ENCODE measurements around the gene PHYHIPL. TPM values are rescaled to one million over a fixed set of nuclear protein-coding genes. Genes with fewer than 3 reads are reported as not detected.

Gene PHYHIPL
- total and polyA plus RNA-seq, 2 donors (not counting 1 experiment from before 2014, with no cell fraction given), result 0.02 TPM; not detected in 1

GRCh38 chr10:59244871-59245270 lies 68.4 kb downstream of the PHYHIPL start:
- Histone ChIP-seq H3K79me2 (ENCODE audit: control insufficient read depth, insufficient read depth, low read length) (no peaks in the 10 kb centered on the region), H3K4me3 (replicated peaks in 1 of 4; ENCODE audit: control extremely low read depth in 1 of 4, insufficient read depth in 1 of 4, low read depth in 3 of 4, low read length in 4 of 4) (no peak overlapping the region), H2AFZ (ENCODE audit: low read length) (no peak overlapping the region), H3K4me1 (ENCODE audit: control insufficient read depth, extremely low read depth, insufficient read depth, low read length) (no peaks in the 10 kb centered on the region), H3K27ac (ENCODE audit: insufficient read depth, low read length) (no peak overlapping the region), H3K36me3 (ENCODE audit: control insufficient read depth, insufficient read depth, low read length) (no peaks in the 10 kb centered on the region), H3K9me3 (ENCODE audit: control insufficient read depth, insufficient read depth, low read depth, low read length) (no peaks in the 10 kb centered on the region), H4K20me1 (ENCODE audit: control insufficient read depth, extremely low read depth, insufficient read depth, low read length) (no peaks in the 10 kb centered on the region), H3K4me2 (ENCODE audit: extremely low read depth, insufficient read depth, low read length) (no peak overlapping the region), H3K27me3 (ENCODE audit: control insufficient read depth, insufficient read depth, low read length) (no peaks in the 10 kb centered on the region), H3K9ac (ENCODE audit: insufficient read depth, low read length) (no peak overlapping the region)
- peak in 1 of 2 donors; percentile 6 for DNase-seq (ENCODE audit: low read depth in 2 of 2)
- no peak for TF ChIP-seq EZH2 (IDR thresholded peaks at IDR 0.05; ENCODE audit: low read length, missing control alignments)
- no peak for TF ChIP-seq CTCF (conservative IDR thresholded peaks at IDR 0.05 in 1 of 2, IDR thresholded peaks at IDR 0.05 in 1 of 2; ENCODE audit: low read depth in 1 of 2, low read length in 2 of 2)

GRCh38 chr10:59245686-59246085 lies 69.2 kb downstream of the PHYHIPL start:
- no peak for TF ChIP-seq CTCF (conservative IDR thresholded peaks at IDR 0.05 in 1 of 2, IDR thresholded peaks at IDR 0.05 in 1 of 2; ENCODE audit: low read depth in 1 of 2, low read length in 2 of 2)
- TF ChIP-seq EZH2 (IDR thresholded peaks at IDR 0.05; ENCODE audit: low read length, missing control alignments), result no peak
- H3K4me1 ChIP-seq (ENCODE audit: control insufficient read depth, extremely low read depth, insufficient read depth, low read length), result no peaks in the 10 kb centered on the region
- DNase-seq (ENCODE audit: low read depth in 2 of 2), result no peak
- no peaks in the 10 kb centered on the region for H3K79me2 ChIP-seq (ENCODE audit: control insufficient read depth, insufficient read depth, low read length)
- no peaks in the 10 kb centered on the region for H3K36me3 ChIP-seq (ENCODE audit: control insufficient read depth, insufficient read depth, low read length)
- no peaks in the 10 kb centered on the region for H3K9me3 ChIP-seq (ENCODE audit: control insufficient read depth, insufficient read depth, low read depth, low read length)
- H2AFZ ChIP-seq (ENCODE audit: low read length), result no peak overlapping the region
- no peak overlapping the region for H3K4me2 ChIP-seq (ENCODE audit: extremely low read depth, insufficient read depth, low read length)
- no peak overlapping the region for H3K27ac ChIP-seq (ENCODE audit: insufficient read depth, low read length)
- no peaks in the 10 kb centered on the region for H3K27me3 ChIP-seq (ENCODE audit: control insufficient read depth, insufficient read depth, low read length)
- no peak overlapping the region for H3K4me3 ChIP-seq (replicated peaks in 1 of 4; ENCODE audit: control extremely low read depth in 1 of 4, insufficient read depth in 1 of 4, low read depth in 3 of 4, low read length in 4 of 4)
- H3K9ac ChIP-seq (ENCODE audit: insufficient read depth, low read length), result no peak overlapping the region
- no peaks in the 10 kb centered on the region for H4K20me1 ChIP-seq (ENCODE audit: control insufficient read depth, extremely low read depth, insufficient read depth, low read length)

- Histone ChIP-seq H4K20me1 (ENCODE audit: control insufficient read depth, extremely low read depth, insufficient read depth, low read length) (no peaks in the 10 kb centered on the region), H3K9me3 (ENCODE audit: control insufficient read depth, insufficient read depth, low read depth, low read length) (no peaks in the 10 kb centered on the region), H3K79me2 (ENCODE audit: control insufficient read depth, insufficient read depth, low read length) (no peaks in the 10 kb centered on the region), H3K4me3 (replicated peaks in 1 of 4; ENCODE audit: control extremely low read depth in 1 of 4, insufficient read depth in 1 of 4, low read depth in 3 of 4, low read length in 4 of 4) (no peak overlapping the region), H2AFZ (ENCODE audit: low read length) (no peak overlapping the region), H3K9ac (ENCODE audit: insufficient read depth, low read length) (no peak overlapping the region), H3K4me1 (ENCODE audit: control insufficient read depth, extremely low read depth, insufficient read depth, low read length) (no peaks in the 10 kb centered on the region), H3K27me3 (ENCODE audit: control insufficient read depth, insufficient read depth, low read length) (no peaks in the 10 kb centered on the region), H3K27ac (ENCODE audit: insufficient read depth, low read length) (no peak overlapping the region), H3K36me3 (ENCODE audit: control insufficient read depth, insufficient read depth, low read length) (no peaks in the 10 kb centered on the region), H3K4me2 (ENCODE audit: extremely low read depth, insufficient read depth, low read length) (no peak overlapping the region)
- DNase-seq (ENCODE audit: low read depth in 2 of 2), result no peak
- TF ChIP-seq CTCF (conservative IDR thresholded peaks at IDR 0.05 in 1 of 2, IDR thresholded peaks at IDR 0.05 in 1 of 2; ENCODE audit: low read depth in 1 of 2, low read length in 2 of 2) (no peak), EZH2 (IDR thresholded peaks at IDR 0.05; ENCODE audit: low read length, missing control alignments) (no peak)
Measured at GRCh38 chr10:59252491-59252890, 76.0 kb downstream of the PHYHIPL start.

All from fibroblast of lung (primary cell).